CD14-positive monocyte (primary cell): Measurements from ENCODE around the gene MBNL2. TPM values are rescaled to one million over a fixed set of nuclear protein-coding genes. Genes with fewer than 3 reads are reported as not detected.

Source experiments
- DNase-seq, 3 donors: peaks; one replicate each; pipeline ENCODE4 v3.0.0-alpha.2; 2011 to 2022
- H2AFZ ChIP-seq: 2 replicates; pipeline ENCODE4 v1.6.0; 2012; ENCODE audit warnings: mild to moderate bottlenecking, low read depth, low read length, inconsistent platforms; ENCODE audit not compliant: insufficient read depth, poor library complexity, severe bottlenecking
- H3K27ac ChIP-seq, 2 donors: 1 replicate in 1 of 2; 2 replicates in 1 of 2; pipeline ENCODE4 v1.5.1; 2012 to 2013; ENCODE audit warnings: low read length in 2 of 2, control low read depth in 1 of 2, inconsistent platforms in 1 of 2, low read depth in 1 of 2, mild to moderate bottlenecking in 1 of 2
- H3K27me3 ChIP-seq, 2 donors: one replicate each; pipeline versions ENCODE4 v1.6.0 to v1.6.1; 2011 to 2013; ENCODE audit warnings: low read length in 2 of 2; ENCODE audit not compliant: control insufficient read depth in 2 of 2, insufficient read depth in 2 of 2
- H3K36me3 ChIP-seq, 2 donors: replicated peaks in 1 of 2; 1 replicate in 1 of 2; 2 replicates in 1 of 2; pipeline versions ENCODE4 v1.5.1 to v1.6.1; 2012 to 2013; ENCODE audit warnings: low read length in 2 of 2, control low read depth in 1 of 2, inconsistent platforms in 1 of 2, mild to moderate bottlenecking in 1 of 2; ENCODE audit not compliant: insufficient read depth in 2 of 2, control insufficient read depth in 1 of 2
- H3K4me1 ChIP-seq, 2 donors: 1 replicate in 1 of 2; 2 replicates in 1 of 2; pipeline versions ENCODE4 v1.5.1 to v1.6.1; 2012 to 2013; ENCODE audit warnings: low read length in 2 of 2, control low read depth in 1 of 2, inconsistent platforms in 1 of 2, mild to moderate bottlenecking in 1 of 2, moderate library complexity in 1 of 2; ENCODE audit not compliant: insufficient read depth in 2 of 2, control insufficient read depth in 1 of 2
- H3K4me2 ChIP-seq: replicated peaks from 2 replicates; pipeline ENCODE3; 2012; ENCODE audit warnings: low read length, moderate library complexity, mild to moderate bottlenecking; ENCODE audit not compliant: poor library complexity, severe bottlenecking; ENCODE audit errors: extremely low read depth
- H3K4me3 ChIP-seq, 3 experiments: fragments of 200-600 bp in 1 of 3; sonication (generic) in 1 of 3; replicated peaks in 1 of 3; 1 replicate in 2 of 3; 2 replicates in 1 of 3; pipeline ENCODE4 v1.5.1; 2011 to 2013; ENCODE audit warnings: low read length in 3 of 3, mild to moderate bottlenecking in 3 of 3, control low read depth in 2 of 3, low read depth in 2 of 3, inconsistent platforms in 1 of 3, moderate library complexity in 1 of 3
- H3K79me2 ChIP-seq: 2 replicates; pipeline ENCODE4 v1.6.0; 2012; ENCODE audit warnings: mild to moderate bottlenecking, control low read depth, inconsistent platforms, low read length, moderate library complexity; ENCODE audit not compliant: insufficient read depth
- H3K9ac ChIP-seq: 2 replicates; pipeline ENCODE4 v1.6.0; 2017; ENCODE audit warnings: low read length, mild to moderate bottlenecking; ENCODE audit not compliant: insufficient read depth, poor library complexity, severe bottlenecking
- H3K9me3 ChIP-seq, 2 donors: replicated peaks in 1 of 2; 1 replicate in 1 of 2; 2 replicates in 1 of 2; pipeline versions ENCODE4 v1.5.1 to v1.6.1; 2012 to 2013; ENCODE audit warnings: low read length in 2 of 2, control low read depth in 1 of 2; ENCODE audit not compliant: control insufficient read depth in 1 of 2, insufficient read depth in 1 of 2
- H4K20me1 ChIP-seq: 2 replicates; pipeline ENCODE4 v1.6.0; 2012; ENCODE audit warnings: mild to moderate bottlenecking, low read length, control low read depth, moderate library complexity; ENCODE audit not compliant: insufficient read depth
- H3K27ac Mint-ChIP-seq, 7 donors: one replicate each; pipeline ENCODE4 v1.8.0; 2020; ENCODE audit warnings: mild to moderate bottlenecking in 7 of 7, mixed read lengths in 7 of 7, moderate library complexity in 6 of 7, inconsistent platforms in 2 of 7
- H3K27me3 Mint-ChIP-seq, 3 donors: one replicate each; pipeline ENCODE4 v1.8.0; 2021 to 2022; ENCODE audit warnings: low read depth in 3 of 3, mild to moderate bottlenecking in 3 of 3, mixed read lengths in 3 of 3, moderate library complexity in 3 of 3, inconsistent platforms in 1 of 3
- H3K36me3 Mint-ChIP-seq, 2 donors: one replicate each; pipeline ENCODE4 v1.8.0; 2020; ENCODE audit warnings: mixed read lengths in 2 of 2, inconsistent platforms in 1 of 2, mild to moderate bottlenecking in 1 of 2
- H3K4me1 Mint-ChIP-seq: one replicate; pipeline ENCODE4 v1.8.0; 2020; ENCODE audit warnings: mild to moderate bottlenecking, mixed read lengths
- H3K4me3 Mint-ChIP-seq, 2 donors: one replicate each; pipeline ENCODE4 v1.8.0; 2020; ENCODE audit warnings: mild to moderate bottlenecking in 2 of 2, mixed read lengths in 2 of 2, moderate library complexity in 1 of 2
- H3K9me3 Mint-ChIP-seq, 7 donors: one replicate each; pipeline ENCODE4 v1.8.0; 2020 to 2022; ENCODE audit warnings: mixed read lengths in 7 of 7, mild to moderate bottlenecking in 6 of 7, moderate library complexity in 6 of 7, inconsistent platforms in 2 of 7
- WGBS: methylation state at CpG from one replicate; pipeline ENCODE4 v1.1.5; 2013; ENCODE audit warnings: missing lambda C conversion rate; ENCODE audit not compliant: insufficient coverage; 5-methylcytosine and 5-hydroxymethylcytosine counted together
- intact Hi-C, 2 donors: fragments of 100-400 bp; cut with micrococcal nuclease; formaldehyde crosslinking; loops; one replicate each; pipeline versions ENCODE4 v1.15.0 to v1.15.1; 2023
- polyA plus RNA-seq, 3 donors: library from polyadenylated mRNA; depleted of rRNA in 1 of 3; unstranded in 2 of 3; stranded (reverse) in 1 of 3; fragments of 300-500 nt in 2 of 3; fragments of >200 nt in 1 of 3; fragmentation: Illumina TruSeq in 2 of 3; gene quantifications; 1 replicate in 2 of 3; 2 replicates in 1 of 3; pipeline ENCODE4 v1.2.3, GENCODE V29; 2012 to 2021
- TF ChIP-seq, protein P1 (sequence below): fragments of 200-600 bp; IDR thresholded peaks from one replicate; pipeline ENCODE4 v1.8.0; 2022; ENCODE audit warnings: antibody characterized with exemption, mild to moderate bottlenecking

The MBNL2 gene
- polyA plus RNA-seq, 3 donors: 8.5 to 15.5 (median 13.4) TPM

DNA sequence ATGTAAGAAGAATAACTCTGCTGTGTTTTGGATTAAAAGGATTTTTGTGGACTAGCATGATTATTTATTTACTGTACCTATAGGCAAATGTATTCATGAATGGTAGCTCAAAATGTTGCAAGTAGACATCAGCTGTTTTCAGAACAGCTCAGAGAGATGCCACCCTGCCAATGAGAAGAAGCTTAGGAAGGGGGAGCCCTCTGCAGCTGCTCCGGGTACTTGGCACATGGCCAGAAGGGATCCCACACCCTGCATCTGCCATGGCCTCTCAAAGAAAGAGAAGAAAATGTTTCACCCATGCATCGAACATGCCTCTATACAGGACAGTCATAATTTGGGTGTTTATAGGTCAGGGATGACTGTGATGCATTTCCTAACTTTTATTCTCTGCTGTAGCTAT, 30.5 kb upstream of the MBNL2 start:
- WGBS: 40% methylated on average over 1 of the region's 2 CpGs
- peaks cover 15 to 17% of the 10 kb centered on the region in 2 donors for H3K27me3 ChIP-seq
- no peaks in the 10 kb centered on the region for H3K36me3 Mint-ChIP-seq
- H2AFZ ChIP-seq: no peak overlapping the region
- H4K20me1 ChIP-seq: no peaks in the 10 kb centered on the region
- no peaks in the 10 kb centered on the region for H3K36me3 ChIP-seq
- H3K27ac Mint-ChIP-seq: no peak overlapping the region
- H3K4me3 ChIP-seq: no peak overlapping the region
- no peaks in the 10 kb centered on the region for H3K9me3 ChIP-seq
- no peak overlapping the region for H3K27ac ChIP-seq
- intact Hi-C loops: no loop called here
- H3K4me1 ChIP-seq: no peaks in the 10 kb centered on the region
- H3K4me2 ChIP-seq: no peak overlapping the region
- peaks cover 22 to 34% (median 24%) of the 10 kb centered on the region in 3 donors for H3K27me3 Mint-ChIP-seq
- H3K4me1 Mint-ChIP-seq: peaks cover 7% of the 10 kb centered on the region
- H3K4me3 Mint-ChIP-seq: no peak overlapping the region
- DNase-seq: no peak
- H3K9me3 Mint-ChIP-seq: peaks cover 0 to 8% (median 0%) of the 10 kb centered on the region in 7 donors
- no peaks in the 10 kb centered on the region for H3K79me2 ChIP-seq
- TF ChIP-seq, protein P1, sequence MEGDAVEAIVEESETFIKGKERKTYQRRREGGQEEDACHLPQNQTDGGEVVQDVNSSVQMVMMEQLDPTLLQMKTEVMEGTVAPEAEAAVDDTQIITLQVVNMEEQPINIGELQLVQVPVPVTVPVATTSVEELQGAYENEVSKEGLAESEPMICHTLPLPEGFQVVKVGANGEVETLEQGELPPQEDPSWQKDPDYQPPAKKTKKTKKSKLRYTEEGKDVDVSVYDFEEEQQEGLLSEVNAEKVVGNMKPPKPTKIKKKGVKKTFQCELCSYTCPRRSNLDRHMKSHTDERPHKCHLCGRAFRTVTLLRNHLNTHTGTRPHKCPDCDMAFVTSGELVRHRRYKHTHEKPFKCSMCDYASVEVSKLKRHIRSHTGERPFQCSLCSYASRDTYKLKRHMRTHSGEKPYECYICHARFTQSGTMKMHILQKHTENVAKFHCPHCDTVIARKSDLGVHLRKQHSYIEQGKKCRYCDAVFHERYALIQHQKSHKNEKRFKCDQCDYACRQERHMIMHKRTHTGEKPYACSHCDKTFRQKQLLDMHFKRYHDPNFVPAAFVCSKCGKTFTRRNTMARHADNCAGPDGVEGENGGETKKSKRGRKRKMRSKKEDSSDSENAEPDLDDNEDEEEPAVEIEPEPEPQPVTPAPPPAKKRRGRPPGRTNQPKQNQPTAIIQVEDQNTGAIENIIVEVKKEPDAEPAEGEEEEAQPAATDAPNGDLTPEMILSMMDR: no peak
- H3K9ac ChIP-seq: no peak overlapping the region

DNA sequence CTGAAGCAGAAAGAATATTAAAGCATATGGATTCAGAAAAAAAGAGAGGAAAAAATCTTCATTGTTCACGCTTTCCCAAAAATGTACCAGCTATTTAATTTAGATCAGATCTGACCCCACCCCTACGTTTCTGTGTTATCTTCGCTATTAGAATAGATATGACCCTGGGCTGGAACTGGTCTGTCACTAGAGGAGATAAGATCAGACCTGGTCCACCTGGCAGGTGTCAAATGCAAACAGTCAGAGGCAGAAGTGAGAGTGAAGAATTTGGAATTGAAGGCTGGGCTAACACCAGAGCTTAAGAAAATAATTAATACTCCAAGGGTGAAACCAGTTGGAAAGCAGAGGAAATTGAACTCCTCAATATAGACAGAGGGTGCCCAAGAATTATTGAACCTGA, 30.0 kb upstream of the MBNL2 start:
- DNase-seq: no peak
- TF ChIP-seq, protein P1: no peak
- Mint-ChIP-seq H3K27ac (no peak overlapping the region), H3K9me3 (peaks cover 0 to 8% (median 0%) of the 10 kb centered on the region in 7 donors), H3K36me3 (no peaks in the 10 kb centered on the region), H3K4me1 (peaks cover 7% of the 10 kb centered on the region), H3K27me3 (peaks cover 22 to 37% (median 26%) of the 10 kb centered on the region in 3 donors), H3K4me3 (no peak overlapping the region)
- peaks cover 16 to 18% of the 10 kb centered on the region in 2 donors for H3K27me3 ChIP-seq
- 100% methylated on average over 1 of the region's 3 CpGs for WGBS
- no peaks in the 10 kb centered on the region for H3K79me2 ChIP-seq
- no peaks in the 10 kb centered on the region for H3K36me3 ChIP-seq
- H3K4me3 ChIP-seq: no peak overlapping the region
- no peak overlapping the region for H3K27ac ChIP-seq
- no peaks in the 10 kb centered on the region for H3K9me3 ChIP-seq
- H3K4me2 ChIP-seq: no peak overlapping the region
- H3K9ac ChIP-seq: no peak overlapping the region
- H2AFZ ChIP-seq: no peak overlapping the region
- intact Hi-C loops: no loop called here
- H3K4me1 ChIP-seq: no peaks in the 10 kb centered on the region
- H4K20me1 ChIP-seq: no peaks in the 10 kb centered on the region
